K562 (cell line): ENCODE data around the gene SLC39A13. TPM values are rescaled to one million over a fixed set of nuclear protein-coding genes. Genes with fewer than 3 reads are reported as not detected.
A peak's percentile ranks its signal among the peaks of the same experiment; 100 is the strongest.

ENCODE experiments used
- ATF1 ChIP-seq, 2 experiments: fragments of 450-650 bp in 1 of 2; IDR thresholded peaks; 2 replicates each; pipeline ENCODE4 v1.6.1; 2016; ENCODE audit warnings: missing compliant biosample characterization in 1 of 2, missing genetic modification characterization in 1 of 2
- BRF1 ChIP-seq: IDR thresholded peaks from 3 replicates; pipeline ENCODE4 v1.6.1; 2011; ENCODE audit warnings: borderline replicate concordance, mild to moderate bottlenecking; ENCODE audit not compliant: insufficient read length; ENCODE audit errors: extremely low read depth
- CXXC5 ChIP-seq: fragments of 250-450 bp; sonication (Bioruptor Pico); IDR thresholded peaks from 2 replicates; pipeline ENCODE4 v1.8.0; 2022; ENCODE audit warnings: inconsistent platforms, mild to moderate bottlenecking, moderate library complexity
- DDX20 ChIP-seq: fragments of 450-650 bp; IDR thresholded peaks from 2 replicates; pipeline ENCODE4 v1.6.1; 2016; ENCODE audit warnings: missing genetic modification characterization, low read depth, mild to moderate bottlenecking, missing compliant biosample characterization, moderate library complexity
- GATAD2A ChIP-seq: fragments of 450-650 bp; IDR thresholded peaks from 2 replicates; pipeline ENCODE4 v1.6.1; 2017
- HDGF ChIP-seq: fragments of 450-650 bp; IDR thresholded peaks from 2 replicates; pipeline ENCODE4 v1.6.1; 2016
- HOXB6 ChIP-seq: fragments of 250-450 bp; sonication (Bioruptor Pico); IDR thresholded peaks from 2 replicates; pipeline ENCODE4 v1.5.1; 2022; ENCODE audit warnings: mild to moderate bottlenecking, borderline replicate concordance
- NBN ChIP-seq: fragments of 450-650 bp; IDR thresholded peaks from 2 replicates; pipeline ENCODE4 v1.6.1; 2016; ENCODE audit warnings: low read depth, mild to moderate bottlenecking
- NCOR1 ChIP-seq: fragments of 450-650 bp; IDR thresholded peaks from 2 replicates; pipeline ENCODE4 v1.6.1; 2016; ENCODE audit warnings: mild to moderate bottlenecking, moderate library complexity
- RCOR1 ChIP-seq, 2 experiments: IDR thresholded peaks; 2 replicates each; pipeline ENCODE4 v1.6.1; 2012; ENCODE audit warnings: low read depth in 2 of 2, low read length in 2 of 2, borderline replicate concordance in 1 of 2, improper control_type of control experiment in 1 of 2
- SIRT6 ChIP-seq: IDR thresholded peaks from one replicate; pipeline ENCODE4 v1.6.1; 2012; ENCODE audit warnings: low read depth, mild to moderate bottlenecking, control low read depth, inconsistent platforms, low read length, moderate library complexity
- TAF1 ChIP-seq: IDR thresholded peaks from 2 replicates; pipeline ENCODE4 v1.6.1; 2011; ENCODE audit warnings: mild to moderate bottlenecking, low read length, moderate library complexity; ENCODE audit not compliant: insufficient read depth, control insufficient read depth, severe bottlenecking; ENCODE audit errors: extremely low read depth
- TCF7 ChIP-seq: sonication (generic); IDR thresholded peaks from 2 replicates; pipeline ENCODE4 v1.6.1; 2016; ENCODE audit warnings: antibody characterized with exemption, borderline replicate concordance
- TOE1 ChIP-seq, 2 experiments: fragments of 450-650 bp in 1 of 2; sonication (generic) in 1 of 2; formaldehyde crosslinking in 1 of 2; IDR thresholded peaks; 2 replicates each; pipeline versions ENCODE4 v1.7.1 to v1.8.0; 2016 to 2022; ENCODE audit warnings: borderline replicate concordance in 2 of 2, mild to moderate bottlenecking in 2 of 2, antibody characterized with exemption in 1 of 2, inconsistent platforms in 1 of 2, low read depth in 1 of 2, missing genetic modification reagents in 1 of 2, moderate library complexity in 1 of 2
- ZBTB7A ChIP-seq: IDR thresholded peaks from 2 replicates; pipeline ENCODE4 v1.6.1; 2011; ENCODE audit warnings: low read depth, mild to moderate bottlenecking, low read length, moderate library complexity, borderline replicate concordance; ENCODE audit not compliant: control insufficient read depth
- ZNF175 ChIP-seq: fragments of 200-800 bp; sonication (Bioruptor generic); IDR thresholded peaks from 2 replicates; pipeline ENCODE4 v1.6.1; 2016; ENCODE audit warnings: low read depth, mild to moderate bottlenecking, missing genetic modification characterization, missing compliant biosample characterization
- ZNF384 ChIP-seq: IDR thresholded peaks from 2 replicates; pipeline ENCODE4 v1.6.1; 2012; ENCODE audit warnings: low read depth, low read length, improper control_type of control experiment
- polyA plus RNA-seq, 8 experiments: library from polyadenylated mRNA; depleted of rRNA in 4 of 8; stranded (reverse) in 5 of 8; unstranded in 3 of 8; fragments of >200 nt; fragmentation: Nextera tagmentation in 2 of 8; fragmentation: Illumina TruSeq in 1 of 8; extraction: Ambion mirVana in 2 of 8; extraction: Trizol in 1 of 8; gene quantifications; 2 replicates each; pipeline versions ENCODE4 v1.2.1 to v1.2.3, GENCODE V29; 2011 to 2014; ENCODE audit warnings: inconsistent platforms in 1 of 8, missing spikeins in 1 of 8
- total RNA-seq, 7 experiments: library from RNA; depleted of rRNA in 6 of 7; stranded (reverse); fragments of >200 nt in 6 of 7; fragmentation: Illumina TruSeq in 2 of 7; extraction: Trizol in 2 of 7; gene quantifications; 2 replicates each; pipeline versions ENCODE4 v1.2.1 to v1.2.3, GENCODE V29; 2011 to 2021; ENCODE audit warnings: low replicate concordance in 1 of 7
- TF ChIP-seq, protein P1 (sequence below): fragments of 250-450 bp; sonication (Bioruptor Pico); IDR thresholded peaks from 2 replicates; pipeline ENCODE4 v1.4.0; 2020; ENCODE audit warnings: mild to moderate bottlenecking, moderate library complexity, borderline replicate concordance
- TF ChIP-seq, protein P2 (sequence below), 2 experiments: fragments of 450-650 bp in 1 of 2; sonication (generic) in 1 of 2; formaldehyde crosslinking; conservative IDR thresholded peaks; 2 replicates each; pipeline versions ENCODE4 v1.4.0 to v1.8.1; 2020 to 2022; ENCODE audit warnings: mild to moderate bottlenecking in 1 of 2, missing genetic modification reagents in 1 of 2
- TF ChIP-seq, protein P3 (sequence below), 2 experiments: fragments of 200-800 bp in 1 of 2; sonication (Bioruptor generic) in 1 of 2; sonication (generic) in 1 of 2; formaldehyde crosslinking in 1 of 2; IDR thresholded peaks in 1 of 2; conservative IDR thresholded peaks in 1 of 2; 2 replicates each; pipeline versions ENCODE4 v1.5.0 to v1.6.1; 2016 to 2020; ENCODE audit warnings: missing compliant biosample characterization in 1 of 2, missing genetic modification characterization in 1 of 2, missing genetic modification reagents in 1 of 2

The SLC39A13 gene
- total and polyA plus RNA-seq, 9 of the 15 experiments (the other 6 are each of a cell fraction or from before 2014, with no cell fraction given), result 0.17 to 15.9 (median 3.2) TPM

DNA sequence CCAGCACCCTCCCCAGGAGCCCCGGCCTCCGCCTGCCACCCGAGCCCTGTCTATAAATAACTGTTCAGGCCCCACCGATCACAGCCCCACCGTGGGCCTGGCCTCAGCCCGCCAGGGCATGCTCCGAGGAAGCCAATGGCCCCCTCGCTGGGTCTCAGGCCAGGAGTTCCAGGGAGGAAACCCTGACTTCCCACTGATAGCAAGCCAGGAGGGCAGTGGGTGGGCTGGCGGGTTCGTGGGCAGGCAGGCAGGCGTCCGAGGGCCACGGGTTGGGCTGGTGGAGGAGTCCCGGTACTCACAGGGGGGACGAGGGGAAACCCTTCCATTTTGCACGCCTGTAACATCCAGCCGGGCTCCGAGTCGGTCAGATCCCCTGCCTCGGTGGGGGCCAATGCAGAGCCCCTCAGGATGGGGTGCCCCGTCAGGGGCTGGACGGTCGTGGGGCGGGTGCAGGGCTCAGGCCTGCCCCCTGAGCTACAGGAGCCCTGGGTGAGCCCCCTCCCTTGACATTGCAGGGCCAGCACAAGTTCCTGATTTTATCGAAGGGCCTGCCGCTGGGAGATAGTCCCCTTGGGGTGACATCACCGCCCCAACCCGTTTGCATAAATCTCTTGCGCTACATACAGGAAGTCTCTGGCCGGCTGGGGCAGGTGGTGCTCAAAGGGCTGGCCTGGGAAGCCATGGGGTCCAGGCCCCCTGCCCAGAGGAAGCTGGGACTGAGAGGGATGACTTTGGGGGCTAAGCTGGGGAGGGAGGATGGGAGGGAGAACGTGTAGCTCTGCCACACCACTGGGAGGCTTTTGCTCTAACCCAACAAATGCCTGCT, 30.2 kb upstream of the SLC39A13 start, which contains the start of gene SPI1 (continued):
- TF ChIP-seq TOE1 (IDR thresholded peaks at IDR 0.05; ENCODE audit: borderline replicate concordance) (peak; percentile 31; the same call in 1 of the 2 replicates), TOE1 (CRISPR knock-in tag; IDR thresholded peaks at IDR 0.05; ENCODE audit: borderline replicate concordance, low read depth) (no peak), ZBTB7A (peak; percentile 97), NCOR1 (peak; percentile 87), ZNF384 (no peak), CXXC5 (peak; percentile 73), BRF1 (no peak), SIRT6 (no peak), HDGF (peak; percentile 47; the same call in 1 of the 2 replicates), TAF1 (peak; percentile 56), TCF7 (peak; percentile 83; the same call in 1 of the 2 replicates), HOXB6 (CRISPR knock-in tag) (no peak), GATAD2A (0 out of 2 replicates have a peak, but pooled peaks have one; percentile 73), ZNF175 (CRISPR knock-in tag) (peak; percentile 78; the same call in 1 of the 2 replicates), RCOR1 (IDR thresholded peaks at IDR 0.05; ENCODE audit: borderline replicate concordance in 1 of 2, low read depth in 2 of 2, low read length in 2 of 2) (peak; percentile 19 to 96; a peak in 2 of 4 replicates), DDX20 (no peak), ATF1 (CRISPR knock-in tag; IDR thresholded peaks at IDR 0.05) (no peak), ATF1 (tag; IDR thresholded peaks at IDR 0.05) (peak; percentile 87), NBN (0 out of 2 replicates have a peak, but pooled peaks have one; percentile 31)
- TF ChIP-seq, protein P1, sequence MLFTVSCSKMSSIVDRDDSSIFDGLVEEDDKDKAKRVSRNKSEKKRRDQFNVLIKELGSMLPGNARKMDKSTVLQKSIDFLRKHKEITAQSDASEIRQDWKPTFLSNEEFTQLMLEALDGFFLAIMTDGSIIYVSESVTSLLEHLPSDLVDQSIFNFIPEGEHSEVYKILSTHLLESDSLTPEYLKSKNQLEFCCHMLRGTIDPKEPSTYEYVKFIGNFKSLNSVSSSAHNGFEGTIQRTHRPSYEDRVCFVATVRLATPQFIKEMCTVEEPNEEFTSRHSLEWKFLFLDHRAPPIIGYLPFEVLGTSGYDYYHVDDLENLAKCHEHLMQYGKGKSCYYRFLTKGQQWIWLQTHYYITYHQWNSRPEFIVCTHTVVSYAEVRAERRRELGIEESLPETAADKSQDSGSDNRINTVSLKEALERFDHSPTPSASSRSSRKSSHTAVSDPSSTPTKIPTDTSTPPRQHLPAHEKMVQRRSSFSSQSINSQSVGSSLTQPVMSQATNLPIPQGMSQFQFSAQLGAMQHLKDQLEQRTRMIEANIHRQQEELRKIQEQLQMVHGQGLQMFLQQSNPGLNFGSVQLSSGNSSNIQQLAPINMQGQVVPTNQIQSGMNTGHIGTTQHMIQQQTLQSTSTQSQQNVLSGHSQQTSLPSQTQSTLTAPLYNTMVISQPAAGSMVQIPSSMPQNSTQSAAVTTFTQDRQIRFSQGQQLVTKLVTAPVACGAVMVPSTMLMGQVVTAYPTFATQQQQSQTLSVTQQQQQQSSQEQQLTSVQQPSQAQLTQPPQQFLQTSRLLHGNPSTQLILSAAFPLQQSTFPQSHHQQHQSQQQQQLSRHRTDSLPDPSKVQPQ, result no peak
- TF ChIP-seq, protein P2, sequence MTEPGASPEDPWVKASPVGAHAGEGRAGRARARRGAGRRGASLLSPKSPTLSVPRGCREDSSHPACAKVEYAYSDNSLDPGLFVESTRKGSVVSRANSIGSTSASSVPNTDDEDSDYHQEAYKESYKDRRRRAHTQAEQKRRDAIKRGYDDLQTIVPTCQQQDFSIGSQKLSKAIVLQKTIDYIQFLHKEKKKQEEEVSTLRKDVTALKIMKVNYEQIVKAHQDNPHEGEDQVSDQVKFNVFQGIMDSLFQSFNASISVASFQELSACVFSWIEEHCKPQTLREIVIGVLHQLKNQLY (CRISPR knock-in tag; conservative IDR thresholded peaks at IDR 0.05), result no peak
- TF ChIP-seq, protein P3, sequence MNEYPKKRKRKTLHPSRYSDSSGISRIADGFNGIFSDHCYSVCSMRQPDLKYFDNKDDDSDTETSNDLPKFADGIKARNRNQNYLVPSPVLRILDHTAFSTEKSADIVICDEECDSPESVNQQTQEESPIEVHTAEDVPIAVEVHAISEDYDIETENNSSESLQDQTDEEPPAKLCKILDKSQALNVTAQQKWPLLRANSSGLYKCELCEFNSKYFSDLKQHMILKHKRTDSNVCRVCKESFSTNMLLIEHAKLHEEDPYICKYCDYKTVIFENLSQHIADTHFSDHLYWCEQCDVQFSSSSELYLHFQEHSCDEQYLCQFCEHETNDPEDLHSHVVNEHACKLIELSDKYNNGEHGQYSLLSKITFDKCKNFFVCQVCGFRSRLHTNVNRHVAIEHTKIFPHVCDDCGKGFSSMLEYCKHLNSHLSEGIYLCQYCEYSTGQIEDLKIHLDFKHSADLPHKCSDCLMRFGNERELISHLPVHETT (CRISPR knock-in tag; conservative IDR thresholded peaks at IDR 0.05 in 1 of 2, IDR thresholded peaks at IDR 0.05 in 1 of 2), result peak in 1 of 2 experiments; percentile 72; a peak in 1 of 4 replicates
